K562 (cell line): ENCODE results near the gene RBM26.

Source experiments
- E2F3 ChIP-seq: fragments of 250-450 bp; sonication (Bioruptor Pico); IDR thresholded peaks from 2 replicates; pipeline ENCODE4 v1.4.0; 2020; ENCODE audit warnings: mild to moderate bottlenecking
- TCF3 ChIP-seq: sonication (generic); formaldehyde crosslinking; IDR thresholded peaks from 2 replicates; pipeline ENCODE4 v1.4.0; 2020; ENCODE audit warnings: mild to moderate bottlenecking, missing genetic modification reagents
- ZNF695 ChIP-seq: fragments of 450-650 bp; formaldehyde crosslinking; IDR thresholded peaks from 2 replicates; pipeline ENCODE4 v1.4.0; 2020; ENCODE audit warnings: mild to moderate bottlenecking, moderate library complexity

DNA sequence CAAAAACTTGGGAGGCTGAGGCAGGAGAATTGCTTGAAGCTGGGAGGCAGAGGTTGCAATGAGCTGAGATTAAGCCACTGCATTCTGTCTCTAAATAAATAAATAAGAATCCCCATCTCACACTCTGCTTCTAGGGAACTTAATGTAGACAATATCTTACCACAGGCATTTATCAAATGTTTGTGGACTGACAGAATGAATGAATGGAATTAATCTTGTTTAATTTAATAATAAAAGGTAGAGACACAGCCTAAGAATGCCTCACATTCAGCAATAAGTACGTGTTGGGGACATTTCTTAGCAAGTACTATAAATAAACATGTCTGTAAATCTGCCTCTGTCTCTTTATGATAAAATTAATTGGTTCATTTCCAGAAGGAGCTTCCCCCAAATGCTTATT is 36.2 kb upstream of the RBM26 start:
- TF ChIP-seq E2F3 (CRISPR knock-in tag) (no peak), ZNF695 (CRISPR knock-in tag) (no peak), TCF3 (no peak)
